ENCODE measurements around the gene MID1. TPM values are rescaled to one million over a fixed set of nuclear protein-coding genes. Genes with fewer than 3 reads are reported as not detected.

MID1 gene
- total RNA-seq, 1 donor from 2014 or later = 3.4 TPM

DNA sequence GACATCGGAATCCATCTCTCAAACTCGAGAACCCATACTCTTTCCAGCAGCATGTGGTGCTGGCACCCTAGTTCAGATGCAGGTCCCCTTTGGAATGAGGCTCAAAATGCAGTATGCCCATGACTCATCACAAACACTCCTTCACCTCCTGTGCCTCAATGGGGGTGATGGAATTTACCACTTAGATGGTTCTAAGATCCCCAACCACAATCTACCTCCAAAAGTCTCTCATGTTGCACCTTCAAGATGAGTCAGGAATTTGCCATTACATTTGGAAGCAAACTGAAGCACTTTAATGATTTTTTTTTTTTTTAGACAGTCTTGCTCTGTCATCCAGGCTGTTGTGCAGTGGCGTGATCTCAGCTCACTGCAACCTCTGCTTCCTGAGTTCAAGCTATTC lies 8.5 kb upstream of the MID1 start:
- no peak for FAIRE-seq
- peak; percentile 56 for DNase-seq (ENCODE audit: low read depth)
- H3K4me3 ChIP-seq (ENCODE audit: low read depth, low read length) = no peak overlapping the region
- H3K27me3 ChIP-seq (ENCODE audit: control insufficient read depth, insufficient read depth, low read length) = no peaks in the 10 kb centered on the region
- TF ChIP-seq CTCF (IDR thresholded peaks at IDR 0.05; ENCODE audit: insufficient read depth, low read length, severe bottlenecking) = no peak
- H3K36me3 ChIP-seq (ENCODE audit: control insufficient read depth, insufficient read depth, low read length) = no peaks in the 10 kb centered on the region

- TF ChIP-seq CTCF (IDR thresholded peaks at IDR 0.05; ENCODE audit: insufficient read depth, low read length, severe bottlenecking) = no peak
- no peak for DNase-seq (ENCODE audit: low read depth)
Measured at GRCh38 chrX:10622197-10622596, 1.8 kb upstream of the MID1 start.

DNA sequence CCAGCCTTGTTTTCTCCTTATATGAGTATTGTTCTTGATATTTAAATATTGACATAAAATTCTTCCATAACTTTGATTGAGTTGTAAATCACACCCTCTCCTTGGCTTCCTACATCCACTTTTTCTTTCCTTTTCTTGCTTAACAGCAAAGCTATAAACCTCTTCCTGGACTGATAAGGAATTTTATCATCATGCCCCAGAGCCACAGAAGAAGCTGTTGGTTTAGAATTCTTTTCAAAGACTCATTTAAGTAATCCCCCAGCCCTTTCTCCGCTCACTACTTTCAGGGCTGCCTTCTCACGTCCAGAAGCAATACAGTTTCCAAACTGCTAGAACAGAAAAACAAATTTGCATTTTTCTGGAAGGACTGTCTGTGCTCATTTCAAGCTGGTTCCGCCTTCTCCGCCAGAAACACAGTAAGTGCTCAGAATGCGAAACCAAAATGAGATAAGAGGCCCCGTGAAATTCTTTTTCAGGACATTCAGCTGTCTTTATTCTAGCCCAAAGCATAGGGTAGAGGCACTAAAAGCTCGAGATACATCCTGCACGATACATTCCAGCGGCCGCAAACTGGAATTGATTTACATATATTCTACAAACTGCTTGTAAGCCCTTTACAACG lies 849 bp downstream of the MID1 start:
- no peak for TF ChIP-seq CTCF (IDR thresholded peaks at IDR 0.05; ENCODE audit: insufficient read depth, low read length, severe bottlenecking)
- Histone ChIP-seq H3K27me3 (ENCODE audit: control insufficient read depth, insufficient read depth, low read length) (no peaks in the 10 kb centered on the region), H3K36me3 (ENCODE audit: control insufficient read depth, insufficient read depth, low read length) (no peaks in the 10 kb centered on the region), H3K4me3 (ENCODE audit: low read depth, low read length) (peak overlapping the region; percentile 57)
- FAIRE-seq = no peak
- no peak for DNase-seq (ENCODE audit: low read depth)

More at GRCh38 chrX:10622197-10622596, 1.8 kb upstream of the MID1 start:
- peak; percentile 32 for FAIRE-seq
- no peak overlapping the region for H3K4me3 ChIP-seq (ENCODE audit: low read depth, low read length)
- H3K36me3 ChIP-seq (ENCODE audit: control insufficient read depth, insufficient read depth, low read length) = no peaks in the 10 kb centered on the region
- no peaks in the 10 kb centered on the region for H3K27me3 ChIP-seq (ENCODE audit: control insufficient read depth, insufficient read depth, low read length)

GRCh38 chrX:10618961-10619360 lies 1.4 kb downstream of the MID1 start:
- Histone ChIP-seq H3K4me3 (ENCODE audit: low read depth, low read length) (peak overlapping the region; percentile 57), H3K36me3 (ENCODE audit: control insufficient read depth, insufficient read depth, low read length) (no peaks in the 10 kb centered on the region), H3K27me3 (ENCODE audit: control insufficient read depth, insufficient read depth, low read length) (no peaks in the 10 kb centered on the region)
- FAIRE-seq = no peak
- no peak for TF ChIP-seq CTCF (IDR thresholded peaks at IDR 0.05; ENCODE audit: insufficient read depth, low read length, severe bottlenecking)
- DNase-seq (ENCODE audit: low read depth) = no peak

DNA sequence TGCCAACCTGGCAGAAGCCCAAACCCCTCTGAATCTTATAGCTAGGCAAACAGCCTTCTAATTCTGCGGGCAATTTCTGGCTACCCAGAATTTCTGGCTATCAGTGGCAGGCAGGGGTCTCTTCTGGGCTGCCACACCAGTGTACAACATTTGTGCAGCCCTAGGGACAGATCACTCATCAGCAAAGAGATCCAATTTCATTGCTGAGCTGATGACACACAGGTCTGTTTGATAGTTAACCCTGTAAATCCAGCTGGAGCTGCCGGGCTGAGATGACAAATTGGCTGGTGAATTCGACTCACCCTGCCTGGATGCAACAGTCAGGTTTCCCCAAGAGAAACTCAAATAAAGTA lies 2.4 kb downstream of the MID1 start:
- Histone ChIP-seq H3K4me3 (ENCODE audit: low read depth, low read length) (no peak overlapping the region), H3K27me3 (ENCODE audit: control insufficient read depth, insufficient read depth, low read length) (no peaks in the 10 kb centered on the region), H3K36me3 (ENCODE audit: control insufficient read depth, insufficient read depth, low read length) (no peaks in the 10 kb centered on the region)
- FAIRE-seq = no peak
- TF ChIP-seq CTCF (IDR thresholded peaks at IDR 0.05; ENCODE audit: insufficient read depth, low read length, severe bottlenecking) = no peak
- DNase-seq (ENCODE audit: low read depth) = peak; percentile 82
